WI38 (cell line): ENCODE measurements around the gene PLOD3.
"Not testable (repeated sequence)": the region's sequence is repeated elsewhere in the genome, so short reads cannot be mapped to it uniquely, and the experiment has no call there.

Experiments
- H3K4me3 ChIP-seq: 2 replicates; pipeline ENCODE4 v1.5.1; 2011; ENCODE audit warnings: low read depth, mild to moderate bottlenecking, control low read depth, low read length
- TF ChIP-seq, protein P1 (sequence below): IDR thresholded peaks from 2 replicates; pipeline ENCODE4 v1.5.1; 2012; ENCODE audit warnings: low read depth, mild to moderate bottlenecking, control low read depth, low read length

The PLOD3 gene

DNA sequence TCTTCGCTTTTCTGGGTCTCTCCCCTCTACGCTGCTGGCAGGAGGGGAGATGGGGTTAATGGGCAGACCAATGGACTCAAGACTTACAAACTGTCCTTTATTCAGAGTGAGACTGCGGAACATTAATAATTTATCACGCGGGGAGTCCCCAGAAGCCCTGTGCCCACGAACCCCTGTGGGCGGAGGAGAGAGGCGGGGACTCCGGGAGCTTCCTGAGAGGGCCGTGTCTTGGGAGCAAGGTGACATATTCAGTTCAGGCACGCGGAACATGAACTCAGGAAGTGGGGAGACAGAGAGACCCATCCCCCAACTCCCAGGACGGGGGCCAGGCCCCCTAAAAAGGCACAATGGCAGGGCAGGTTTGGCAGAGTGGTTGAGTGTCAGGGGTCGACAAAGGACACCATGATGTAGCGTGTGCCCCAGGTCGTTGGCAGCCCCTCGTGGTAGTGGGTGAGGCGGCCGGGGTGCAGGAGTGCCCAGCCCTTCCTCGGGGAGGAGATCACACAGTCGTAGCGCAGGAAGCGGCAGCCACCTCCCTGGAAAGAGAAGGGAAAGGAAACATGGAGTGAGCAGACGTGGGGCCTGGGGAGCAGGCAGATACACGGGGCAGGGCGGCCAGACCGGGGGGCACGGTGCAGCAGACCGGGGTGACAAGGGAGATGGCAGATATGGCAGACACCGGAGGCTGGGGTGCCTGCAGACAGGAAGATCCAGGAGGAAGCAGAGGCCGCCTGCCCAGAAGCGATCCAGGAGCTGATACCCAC lies 11.3 kb downstream of the PLOD3 start:
- no peak overlapping the region for H3K4me3 ChIP-seq

DNA sequence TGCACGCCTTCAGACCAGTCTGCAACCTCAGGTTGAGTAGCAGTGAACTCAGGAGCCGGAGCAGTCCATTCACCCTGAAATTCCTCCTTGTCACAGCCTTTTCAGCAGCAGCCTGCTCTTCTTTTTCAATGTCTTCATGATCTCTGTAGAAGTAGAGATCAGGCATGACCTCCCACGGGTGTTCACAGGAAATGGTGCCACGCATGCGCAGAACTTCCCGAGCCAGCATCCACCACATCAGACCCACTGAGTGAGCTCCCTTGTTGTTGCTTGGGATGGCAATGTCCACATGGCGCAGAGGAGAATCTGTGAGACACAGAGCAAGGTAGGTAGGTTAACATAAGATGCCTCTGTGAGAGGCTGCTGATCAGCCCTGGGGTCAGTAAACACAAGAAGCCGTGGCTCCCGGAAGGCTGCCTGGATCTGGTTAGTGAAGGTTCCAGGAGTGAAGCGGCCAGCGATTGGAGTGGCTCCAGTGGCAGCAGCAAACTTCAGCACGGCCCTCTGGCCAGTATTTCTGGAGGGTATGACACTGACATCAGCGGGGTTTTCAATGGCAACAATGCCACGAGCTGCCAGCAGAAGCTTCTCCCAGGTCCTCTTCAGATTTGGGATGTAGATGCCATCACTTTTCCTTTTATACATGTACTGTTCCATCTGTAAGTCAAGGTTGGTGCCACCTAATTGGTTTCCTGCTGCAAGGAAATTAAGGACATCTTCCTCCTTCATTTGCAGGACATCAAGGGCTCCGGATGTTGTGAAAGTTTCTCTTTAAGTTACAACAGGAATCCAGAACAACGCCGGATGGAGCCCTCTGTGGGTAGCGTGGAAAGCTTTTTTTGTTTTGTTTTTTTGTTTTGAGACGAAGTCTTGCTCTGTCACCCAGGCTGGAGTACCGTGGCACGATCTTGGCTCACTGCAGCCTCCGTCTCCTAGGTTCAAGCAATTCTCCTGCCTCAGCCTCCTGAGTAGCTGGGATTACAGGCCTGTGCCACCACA lies 13.3 kb downstream of the PLOD3 start:
- H3K4me3 ChIP-seq, result not testable (repeated sequence)

More for the DNA sequence above, 11.3 kb downstream of the PLOD3 start:
- TF ChIP-seq, protein P1, sequence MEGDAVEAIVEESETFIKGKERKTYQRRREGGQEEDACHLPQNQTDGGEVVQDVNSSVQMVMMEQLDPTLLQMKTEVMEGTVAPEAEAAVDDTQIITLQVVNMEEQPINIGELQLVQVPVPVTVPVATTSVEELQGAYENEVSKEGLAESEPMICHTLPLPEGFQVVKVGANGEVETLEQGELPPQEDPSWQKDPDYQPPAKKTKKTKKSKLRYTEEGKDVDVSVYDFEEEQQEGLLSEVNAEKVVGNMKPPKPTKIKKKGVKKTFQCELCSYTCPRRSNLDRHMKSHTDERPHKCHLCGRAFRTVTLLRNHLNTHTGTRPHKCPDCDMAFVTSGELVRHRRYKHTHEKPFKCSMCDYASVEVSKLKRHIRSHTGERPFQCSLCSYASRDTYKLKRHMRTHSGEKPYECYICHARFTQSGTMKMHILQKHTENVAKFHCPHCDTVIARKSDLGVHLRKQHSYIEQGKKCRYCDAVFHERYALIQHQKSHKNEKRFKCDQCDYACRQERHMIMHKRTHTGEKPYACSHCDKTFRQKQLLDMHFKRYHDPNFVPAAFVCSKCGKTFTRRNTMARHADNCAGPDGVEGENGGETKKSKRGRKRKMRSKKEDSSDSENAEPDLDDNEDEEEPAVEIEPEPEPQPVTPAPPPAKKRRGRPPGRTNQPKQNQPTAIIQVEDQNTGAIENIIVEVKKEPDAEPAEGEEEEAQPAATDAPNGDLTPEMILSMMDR, result no peak

DNA sequence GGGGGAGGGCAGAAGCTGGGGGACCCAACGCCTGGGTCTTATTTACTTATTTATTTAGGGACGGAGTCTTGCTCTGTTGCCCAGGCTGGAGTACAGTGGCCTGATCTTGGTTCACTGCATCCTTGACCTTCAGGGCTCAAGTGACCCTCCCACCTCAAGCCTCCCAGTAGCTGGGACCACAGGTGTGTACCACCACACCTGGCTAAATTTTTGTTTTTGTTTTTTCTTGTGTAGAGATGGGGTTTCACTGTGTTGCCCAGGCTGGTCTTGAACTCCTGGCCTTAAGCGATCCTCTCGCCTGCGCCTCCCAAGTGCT lies 14.8 kb downstream of the PLOD3 start:
- TF ChIP-seq, protein P1, result no peak
- no peak overlapping the region for H3K4me3 ChIP-seq

DNA sequence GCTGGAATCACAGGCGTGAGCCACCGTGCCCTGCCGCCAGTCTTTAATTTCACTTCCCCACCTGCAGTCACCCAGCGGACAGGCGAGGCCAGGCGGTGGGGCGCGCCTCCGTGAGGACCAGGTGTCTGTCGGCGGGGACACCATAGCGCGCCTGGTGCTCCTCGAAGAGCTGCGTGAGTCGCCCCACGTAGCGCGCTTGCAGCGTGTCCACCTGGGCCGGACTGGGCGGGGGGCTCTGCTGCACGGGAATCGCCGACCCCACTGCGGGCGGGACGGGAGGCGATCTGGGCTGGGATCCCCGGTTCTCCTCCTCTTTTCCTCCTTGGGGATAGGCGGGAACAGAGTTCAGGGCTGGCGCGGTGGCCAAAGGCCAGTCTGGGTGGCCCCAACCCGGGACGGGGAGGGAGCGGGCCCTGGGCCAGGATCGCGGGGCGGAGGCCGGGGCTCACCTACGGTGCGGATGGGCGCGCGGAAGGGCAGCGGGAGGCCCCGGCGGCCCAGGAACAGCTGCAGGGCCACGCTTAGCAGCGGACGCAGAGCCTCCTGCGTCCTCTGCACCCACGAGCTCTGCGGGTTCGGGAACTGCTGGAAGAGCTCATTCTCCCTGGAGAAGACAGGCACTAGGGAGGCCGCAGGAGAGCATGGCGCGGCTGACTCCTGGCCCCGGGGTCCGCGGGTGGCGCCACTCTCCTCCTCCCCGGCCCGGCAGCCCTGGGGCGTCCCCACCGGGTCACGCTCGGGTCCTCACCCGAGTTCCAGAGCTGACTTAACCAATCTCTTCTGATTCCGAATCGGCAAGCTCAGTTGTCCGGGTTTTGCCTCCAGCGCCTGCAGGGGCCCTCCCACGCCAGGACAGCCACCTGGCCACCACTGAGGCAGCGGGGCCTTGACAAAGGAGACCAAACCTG lies 15.4 kb downstream of the PLOD3 start:
- TF ChIP-seq, protein P1, result no peak
- H3K4me3 ChIP-seq, result no peak overlapping the region

DNA sequence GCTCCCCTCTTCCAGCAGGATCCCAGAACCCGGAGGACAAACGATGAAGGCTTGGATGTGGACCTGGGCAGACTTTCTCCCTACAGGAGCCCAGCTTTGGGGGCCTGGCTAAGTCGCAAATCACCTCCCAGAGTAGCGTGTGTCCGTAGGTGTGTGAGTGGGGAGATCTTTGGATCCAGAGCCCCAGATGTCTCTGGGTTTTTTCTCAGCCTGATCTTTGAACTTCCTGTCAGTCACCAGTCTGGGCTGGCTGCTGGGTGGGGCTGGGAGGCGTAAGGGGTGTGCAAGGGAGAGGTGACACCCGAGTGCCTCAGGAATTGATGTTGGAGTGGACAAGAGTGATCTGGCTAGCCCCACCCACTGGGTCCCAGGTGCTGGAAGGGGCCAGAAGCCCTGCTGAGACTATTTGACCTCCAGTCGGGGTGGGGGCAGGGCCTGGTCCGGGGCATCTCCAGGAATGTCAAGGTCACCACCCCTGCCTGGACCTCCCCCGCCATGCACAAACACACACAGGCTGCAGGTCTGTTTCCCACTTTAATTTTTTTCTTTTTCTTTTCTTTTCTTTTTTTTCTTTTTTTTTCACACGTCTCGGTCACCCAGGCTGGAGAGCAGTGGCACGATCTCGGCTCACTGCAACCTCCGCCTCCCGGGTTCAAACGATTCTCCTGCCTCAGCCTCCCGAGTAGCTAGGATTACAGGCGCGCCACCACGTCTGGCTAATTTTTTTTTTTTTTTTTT lies 16.4 kb downstream of the PLOD3 start, which contains the start of gene MOGAT3:
Gene MOGAT3 (minus strand): TSS at position 175 of the 738 bp plus-strand sequence. CDS start 182 bp downstream, outside the sequence.
- TF ChIP-seq, protein P1, result no peak
- no peak within 1 kb of the TSS for H3K4me3 ChIP-seq

DNA sequence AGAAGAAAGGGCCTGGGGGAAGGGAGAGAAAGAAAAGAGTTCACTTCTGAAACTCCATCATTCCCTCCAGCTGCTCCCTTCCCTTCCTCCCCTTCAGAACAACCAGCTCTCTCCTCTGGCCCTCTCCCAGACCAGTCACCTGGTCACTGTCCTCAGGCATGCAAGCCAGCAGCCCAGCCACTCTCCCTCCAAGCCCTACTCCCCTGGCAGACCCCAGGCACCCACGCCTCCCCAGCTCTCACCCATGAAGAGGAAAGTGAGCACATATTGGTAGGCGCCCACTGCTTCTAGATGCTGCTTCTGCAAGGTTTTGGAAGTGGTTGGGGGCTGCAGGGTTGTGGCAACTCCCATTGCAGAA lies 16.9 kb downstream of the PLOD3 start:
- H3K4me3 ChIP-seq, result no peak overlapping the region
- TF ChIP-seq, protein P1, result no peak

DNA sequence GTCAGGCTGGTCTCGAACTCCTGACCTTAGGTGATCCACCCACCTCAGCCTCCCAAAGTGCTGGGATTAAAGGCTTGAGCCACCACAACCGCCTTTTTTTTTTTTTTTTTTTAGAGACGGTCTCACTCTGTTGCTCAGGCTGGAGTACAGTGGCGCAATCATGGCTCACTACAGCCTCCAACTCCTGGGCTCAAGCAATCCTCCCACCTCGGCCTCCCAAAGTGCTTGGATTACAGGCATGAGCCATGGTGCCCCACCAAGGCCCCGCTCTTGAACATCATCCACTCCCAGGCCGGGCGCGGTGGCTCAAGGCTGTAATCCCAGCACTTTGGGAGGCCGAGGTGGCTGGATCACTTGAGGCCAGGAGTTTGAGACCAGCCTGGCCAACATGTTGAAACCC lies 17.9 kb downstream of the PLOD3 start:
- H3K4me3 ChIP-seq, result not testable (repeated sequence)
